ENCODE results near the gene RERE.

Gene RERE

DNA sequence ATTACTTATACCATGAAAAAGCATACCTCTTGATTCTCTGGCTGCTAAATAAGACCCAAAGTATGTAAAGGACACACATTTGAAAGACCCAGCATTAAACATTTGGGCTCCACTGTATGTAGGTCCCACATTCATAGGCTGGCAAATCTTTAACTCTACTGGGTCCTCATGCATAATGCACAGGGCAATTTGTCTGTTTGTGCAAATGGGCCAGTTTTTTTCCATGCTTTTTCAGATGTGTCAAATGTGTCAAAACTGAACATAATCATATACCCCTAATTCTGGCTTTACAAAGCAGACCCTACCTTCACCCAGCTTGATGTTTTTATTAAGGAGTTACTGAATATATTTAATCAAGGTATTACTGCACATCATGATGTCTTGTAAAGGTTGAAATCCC is 63.7 kb downstream of the RERE start:
- DNase-seq (ENCODE audit: low read depth): no peak
- H3K4me3 ChIP-seq (replicated peaks; ENCODE audit: low read depth, low read length): no peak overlapping the region
- TF ChIP-seq, protein P1, sequence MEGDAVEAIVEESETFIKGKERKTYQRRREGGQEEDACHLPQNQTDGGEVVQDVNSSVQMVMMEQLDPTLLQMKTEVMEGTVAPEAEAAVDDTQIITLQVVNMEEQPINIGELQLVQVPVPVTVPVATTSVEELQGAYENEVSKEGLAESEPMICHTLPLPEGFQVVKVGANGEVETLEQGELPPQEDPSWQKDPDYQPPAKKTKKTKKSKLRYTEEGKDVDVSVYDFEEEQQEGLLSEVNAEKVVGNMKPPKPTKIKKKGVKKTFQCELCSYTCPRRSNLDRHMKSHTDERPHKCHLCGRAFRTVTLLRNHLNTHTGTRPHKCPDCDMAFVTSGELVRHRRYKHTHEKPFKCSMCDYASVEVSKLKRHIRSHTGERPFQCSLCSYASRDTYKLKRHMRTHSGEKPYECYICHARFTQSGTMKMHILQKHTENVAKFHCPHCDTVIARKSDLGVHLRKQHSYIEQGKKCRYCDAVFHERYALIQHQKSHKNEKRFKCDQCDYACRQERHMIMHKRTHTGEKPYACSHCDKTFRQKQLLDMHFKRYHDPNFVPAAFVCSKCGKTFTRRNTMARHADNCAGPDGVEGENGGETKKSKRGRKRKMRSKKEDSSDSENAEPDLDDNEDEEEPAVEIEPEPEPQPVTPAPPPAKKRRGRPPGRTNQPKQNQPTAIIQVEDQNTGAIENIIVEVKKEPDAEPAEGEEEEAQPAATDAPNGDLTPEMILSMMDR (IDR thresholded peaks at IDR 0.05; ENCODE audit: low read length, missing control alignments): no peak

DNA sequence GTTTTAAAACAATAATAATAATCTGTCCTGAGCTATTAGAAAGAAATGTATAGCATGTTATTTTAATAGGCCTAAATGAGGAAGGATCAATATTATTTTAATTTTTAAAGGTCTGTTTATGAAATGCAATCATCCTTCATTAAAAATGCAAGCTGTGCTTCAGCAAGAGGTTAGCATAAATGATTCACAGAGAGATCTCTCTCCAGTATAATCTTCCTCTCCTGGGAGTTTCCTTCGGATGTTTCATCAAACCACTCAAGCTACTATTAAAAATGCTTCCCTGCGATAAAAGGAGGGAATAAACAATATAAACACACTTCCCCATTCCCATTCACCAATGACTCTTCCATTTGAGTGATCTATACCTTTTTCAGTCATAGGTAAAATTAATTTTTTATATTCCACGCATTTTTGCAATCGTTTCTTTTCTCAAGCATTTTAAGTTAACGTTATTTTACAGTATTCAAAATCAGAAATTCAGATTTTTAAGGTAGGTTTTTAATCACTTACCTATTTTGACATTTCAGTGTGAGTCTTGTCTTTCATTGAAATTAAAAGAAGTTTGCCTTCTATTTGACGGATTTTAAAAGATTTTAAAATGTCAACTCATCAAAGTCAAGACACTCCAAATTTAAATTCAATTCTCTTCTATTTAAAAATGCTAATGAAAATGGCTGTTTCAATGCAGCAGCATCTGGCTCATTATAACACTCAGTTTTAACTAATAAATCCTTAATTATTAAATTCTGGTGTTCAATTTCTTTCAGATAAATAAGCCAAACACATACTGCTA is 64.3 kb downstream of the RERE start:
- TF ChIP-seq, protein P1 (IDR thresholded peaks at IDR 0.05; ENCODE audit: low read length, missing control alignments): no peak
- H3K4me3 ChIP-seq (replicated peaks; ENCODE audit: low read depth, low read length): no peak overlapping the region
- no peak for DNase-seq (ENCODE audit: low read depth)

DNA sequence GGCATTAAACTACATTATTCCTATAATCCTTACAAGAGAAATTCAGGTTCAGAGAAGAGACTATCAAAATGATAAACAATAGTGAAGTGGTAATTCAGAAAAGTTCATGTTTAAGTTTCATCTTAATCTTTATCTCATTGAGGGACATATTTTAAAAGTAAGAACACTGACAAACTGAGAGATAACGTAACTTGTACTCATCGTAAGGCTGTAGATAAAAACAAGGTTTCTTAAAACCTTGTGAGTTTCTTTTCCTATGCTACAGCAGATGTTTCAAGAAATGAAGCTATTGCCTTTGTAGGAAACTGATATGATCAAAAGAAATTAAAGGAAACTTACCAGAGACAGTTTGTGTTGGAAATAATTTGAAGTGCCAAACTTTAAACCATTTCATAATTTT is 65.0 kb downstream of the RERE start:
- no peak overlapping the region for H3K4me3 ChIP-seq (replicated peaks; ENCODE audit: low read depth, low read length)
- TF ChIP-seq, protein P1 (IDR thresholded peaks at IDR 0.05; ENCODE audit: low read length, missing control alignments): no peak
- DNase-seq (ENCODE audit: low read depth): no peak

DNA sequence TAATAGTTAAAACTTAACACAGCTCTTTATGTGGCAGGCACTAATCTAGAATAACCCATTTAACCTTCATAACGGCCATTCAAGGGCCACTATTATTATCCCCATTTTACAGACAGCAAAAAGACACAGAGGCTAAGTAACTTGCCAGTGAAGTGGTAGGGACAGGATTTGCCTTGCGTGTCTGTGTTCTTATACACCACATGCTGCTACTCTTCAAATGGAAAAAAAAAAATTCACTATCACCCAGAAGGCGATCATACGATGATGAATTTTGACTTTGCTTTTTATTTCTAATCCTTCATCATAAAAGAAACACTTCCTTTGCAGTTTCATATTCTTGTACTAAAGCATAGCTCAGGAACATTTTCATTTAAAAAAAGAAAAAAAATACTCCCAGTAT is 65.5 kb downstream of the RERE start:
- DNase-seq (ENCODE audit: low read depth): no peak
- H3K4me3 ChIP-seq (replicated peaks; ENCODE audit: low read depth, low read length): no peak overlapping the region
- TF ChIP-seq, protein P1 (IDR thresholded peaks at IDR 0.05; ENCODE audit: low read length, missing control alignments): no peak

DNA sequence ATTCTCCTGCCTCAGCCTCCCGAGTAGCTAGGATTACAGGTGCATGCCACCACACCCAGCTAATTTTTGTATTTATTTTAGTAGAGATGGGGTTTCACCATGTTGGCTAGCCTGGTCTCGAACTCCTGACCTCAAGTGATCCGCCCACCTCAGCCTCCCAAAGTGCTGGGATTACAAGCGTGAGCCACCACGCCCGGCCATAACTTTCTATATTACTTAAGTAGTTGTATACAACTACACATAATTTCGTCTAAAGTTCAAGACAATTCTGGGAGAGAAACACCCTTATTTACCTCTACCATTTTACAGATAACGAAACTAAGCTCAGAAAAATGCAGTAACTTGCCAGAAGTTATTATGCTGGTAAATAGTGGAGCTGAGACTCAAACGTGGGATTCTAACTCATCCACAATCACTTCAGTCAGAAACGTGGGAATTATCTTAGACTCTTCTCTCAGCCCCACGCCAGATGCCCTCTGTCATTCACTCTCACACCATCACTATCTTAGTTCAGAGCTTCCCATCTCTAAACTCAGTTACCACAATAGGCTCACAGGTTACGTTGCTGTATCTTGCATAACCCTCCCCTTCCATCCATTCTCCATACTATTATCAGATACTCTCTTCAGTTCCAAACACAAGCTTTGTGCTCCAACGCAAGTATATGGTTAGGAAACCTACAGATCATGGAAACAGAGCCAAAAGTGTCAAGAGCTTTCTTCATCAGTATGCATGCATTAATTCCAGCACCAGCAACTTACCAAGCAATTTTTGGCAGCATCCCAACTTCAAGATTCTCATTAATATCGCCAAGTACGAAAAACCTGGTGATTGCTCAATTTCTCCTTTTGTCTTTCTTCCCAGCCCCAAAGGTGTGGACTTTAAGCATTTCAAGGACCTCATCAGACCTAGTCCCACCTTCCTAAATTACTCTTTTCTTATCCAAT is 69.3 kb downstream of the RERE start:
- H3K4me3 ChIP-seq (replicated peaks; ENCODE audit: low read depth, low read length): no peak overlapping the region
- TF ChIP-seq, protein P1 (IDR thresholded peaks at IDR 0.05; ENCODE audit: low read length, missing control alignments): no peak
- no peak for DNase-seq (ENCODE audit: low read depth)

DNA sequence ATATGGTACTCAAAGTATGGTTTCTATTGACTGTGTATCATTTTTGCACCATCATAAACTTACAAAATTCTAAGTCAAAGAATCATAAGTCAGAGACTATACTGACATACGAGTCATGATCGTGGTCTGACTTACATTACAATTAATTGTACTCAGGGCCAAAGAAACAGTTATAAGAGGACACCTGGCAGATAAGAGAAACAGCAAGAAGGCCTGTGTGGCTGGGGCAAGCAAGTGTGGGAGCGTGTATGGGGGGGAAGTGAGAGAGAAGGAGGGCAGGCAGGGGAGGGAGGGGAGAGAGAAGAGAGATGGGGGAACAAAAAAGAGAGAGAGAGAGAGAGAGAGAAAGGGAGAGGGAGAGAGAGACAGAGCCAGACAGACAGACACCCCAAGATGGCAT is 70.9 kb downstream of the RERE start:
- no peak for DNase-seq (ENCODE audit: low read depth)
- no peak overlapping the region for H3K4me3 ChIP-seq (replicated peaks; ENCODE audit: low read depth, low read length)
- TF ChIP-seq, protein P1 (IDR thresholded peaks at IDR 0.05; ENCODE audit: low read length, missing control alignments): no peak
